Measurements from ENCODE around the gene POLR2L.
A peak's percentile ranks its signal among the peaks of the same experiment; 100 is the strongest.

GRCh38 chr11:809287-810039, 32.9 kb downstream of the POLR2L start, which contains the start of gene RPLP2:
- no peak for TF ChIP-seq ZNF565 (CRISPR knock-in tag; conservative IDR thresholded peaks at IDR 0.05; ENCODE audit: low read depth)
- TF ChIP-seq CSDC2 (CRISPR knock-in tag; IDR thresholded peaks at IDR 0.05): 0 out of 2 replicates have a peak, but pooled peaks have one; percentile 8
- no peak for TF ChIP-seq SNAI2 (CRISPR knock-in tag; IDR thresholded peaks at IDR 0.05)
- TF ChIP-seq, protein P1, sequence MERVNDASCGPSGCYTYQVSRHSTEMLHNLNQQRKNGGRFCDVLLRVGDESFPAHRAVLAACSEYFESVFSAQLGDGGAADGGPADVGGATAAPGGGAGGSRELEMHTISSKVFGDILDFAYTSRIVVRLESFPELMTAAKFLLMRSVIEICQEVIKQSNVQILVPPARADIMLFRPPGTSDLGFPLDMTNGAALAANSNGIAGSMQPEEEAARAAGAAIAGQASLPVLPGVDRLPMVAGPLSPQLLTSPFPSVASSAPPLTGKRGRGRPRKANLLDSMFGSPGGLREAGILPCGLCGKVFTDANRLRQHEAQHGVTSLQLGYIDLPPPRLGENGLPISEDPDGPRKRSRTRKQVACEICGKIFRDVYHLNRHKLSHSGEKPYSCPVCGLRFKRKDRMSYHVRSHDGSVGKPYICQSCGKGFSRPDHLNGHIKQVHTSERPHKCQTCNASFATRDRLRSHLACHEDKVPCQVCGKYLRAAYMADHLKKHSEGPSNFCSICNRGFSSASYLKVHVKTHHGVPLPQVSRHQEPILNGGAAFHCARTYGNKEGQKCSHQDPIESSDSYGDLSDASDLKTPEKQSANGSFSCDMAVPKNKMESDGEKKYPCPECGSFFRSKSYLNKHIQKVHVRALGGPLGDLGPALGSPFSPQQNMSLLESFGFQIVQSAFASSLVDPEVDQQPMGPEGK (CRISPR knock-in tag; IDR thresholded peaks at IDR 0.05; ENCODE audit: borderline replicate concordance): no peak
- no peak for TF ChIP-seq CREB5 (CRISPR knock-in tag; IDR thresholded peaks at IDR 0.05; ENCODE audit: low read depth)
- TF ChIP-seq ZFP30 (CRISPR knock-in tag; IDR thresholded peaks at IDR 0.05): no peak
- no peak for TF ChIP-seq ARNTL (CRISPR knock-in tag; IDR thresholded peaks at IDR 0.05; ENCODE audit: borderline replicate concordance, low read depth)
- TF ChIP-seq TCF4 (CRISPR knock-in tag; IDR thresholded peaks at IDR 0.05; ENCODE audit: borderline replicate concordance): no peak

All from SK-N-SH treated with all-trans-retinoic acid at 6 μM for 48 hours (cell line).